ENCODE results near the gene COL23A1. TPM values are rescaled to one million over a fixed set of nuclear protein-coding genes. Genes with fewer than 3 reads are reported as not detected.
"Not testable (repeated sequence)": the region's sequence is repeated elsewhere in the genome, so short reads cannot be mapped to it uniquely, and the experiment has no call there.

Gene COL23A1
- total RNA-seq, 4 donors from 2014 or later: 2.5 to 3.4 (median 3.0) TPM

DNA sequence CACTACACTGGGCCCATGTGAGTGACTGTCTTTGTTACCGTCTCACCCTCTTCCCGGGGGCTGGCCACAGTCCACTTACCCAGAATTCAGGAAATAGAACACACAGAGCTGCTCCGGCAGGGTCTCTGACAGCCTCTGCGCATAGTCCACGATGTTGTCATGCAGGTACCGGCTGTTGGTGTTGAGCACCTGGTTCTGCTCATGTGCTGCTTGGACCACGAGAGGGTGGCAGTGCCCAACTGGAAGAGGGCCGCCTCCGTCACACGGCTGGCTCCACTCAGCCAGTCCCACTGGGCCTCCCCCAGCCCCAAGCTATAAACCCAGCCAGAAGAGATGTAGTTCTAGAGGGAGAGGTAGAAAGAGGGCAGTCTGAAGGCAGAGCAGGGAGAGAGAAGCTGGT lies 360.3 kb downstream of the COL23A1 start:
- no peak for TF ChIP-seq CTCF (IDR thresholded peaks at IDR 0.05)
- TF ChIP-seq POLR2A (IDR thresholded peaks at IDR 0.05): no peak
- H3K4me3 ChIP-seq (ENCODE audit: low read depth, poor library complexity, severe bottlenecking): no peak overlapping the region
- no peak for DNase-seq (ENCODE audit: low spot score in 2 of 2)
- WGBS, 2 donors: 93 to 97% methylated on average over 10 of the region's 10 CpGs
- intact Hi-C loops (cut with DNase I; ENCODE audit: low total_unique reads): no loop called here

- intact Hi-C loops (cut with DNase I; ENCODE audit: low total_unique reads); DNase-seq (ENCODE audit: low spot score in 2 of 2); H3K4me3 ChIP-seq (ENCODE audit: low read depth, poor library complexity, severe bottlenecking): not testable (repeated sequence)
- 97 to 98% methylated on average over 13 of the region's 13 CpGs for WGBS, 2 donors
Measured at GRCh38 chr5:178229111-178229510, 361.1 kb downstream of the COL23A1 start.

GRCh38 chr5:178228609-178229008 lies 361.6 kb downstream of the COL23A1 start:
- no peak for DNase-seq (ENCODE audit: low spot score in 2 of 2)
- TF ChIP-seq POLR2A (IDR thresholded peaks at IDR 0.05) (no peak), CTCF (IDR thresholded peaks at IDR 0.05) (no peak)
- 95% methylated on average over 11 of the region's 11 CpGs for WGBS, 2 donors
- no peak overlapping the region for H3K4me3 ChIP-seq (ENCODE audit: low read depth, poor library complexity, severe bottlenecking)
- intact Hi-C loops (cut with DNase I; ENCODE audit: low total_unique reads): no loop called here

- whole genome bisulfite sequencing, 2 donors: 78 to 82% methylated on average over 3 of the region's 3 CpGs
- no peak overlapping the region for H3K4me3 ChIP-seq (ENCODE audit: low read depth, poor library complexity, severe bottlenecking)
- no peak for DNase-seq (ENCODE audit: low spot score in 2 of 2)
- intact Hi-C loops (cut with DNase I; ENCODE audit: low total_unique reads): no loop called here
- no peak for TF ChIP-seq CTCF (IDR thresholded peaks at IDR 0.05)
- TF ChIP-seq POLR2A (IDR thresholded peaks at IDR 0.05): no peak
Measured at GRCh38 chr5:178227929-178228328, 362.3 kb downstream of the COL23A1 start.

- intact Hi-C loops (cut with DNase I; ENCODE audit: low total_unique reads): no loop called here
- WGBS, 2 donors: 86 to 100% methylated on average over 4 of the region's 4 CpGs
- no peak for TF ChIP-seq POLR2A (IDR thresholded peaks at IDR 0.05)
- no peak for TF ChIP-seq CTCF (IDR thresholded peaks at IDR 0.05)
- H3K4me3 ChIP-seq (ENCODE audit: low read depth, poor library complexity, severe bottlenecking): no peak overlapping the region
- DNase-seq (ENCODE audit: low spot score in 2 of 2): no peak
Measured at GRCh38 chr5:178227138-178227659, 363.0 kb downstream of the COL23A1 start.

- DNase-seq (ENCODE audit: low spot score in 2 of 2): no peak
- TF ChIP-seq CTCF (IDR thresholded peaks at IDR 0.05): no peak
- TF ChIP-seq POLR2A (IDR thresholded peaks at IDR 0.05): no peak
- WGBS, 2 donors: 91 to 94% methylated on average over 6 of the region's 6 CpGs
- intact Hi-C loops (cut with DNase I; ENCODE audit: low total_unique reads): no loop called here
- H3K4me3 ChIP-seq (ENCODE audit: low read depth, poor library complexity, severe bottlenecking): no peak overlapping the region
Measured at GRCh38 chr5:178225174-178225573, 365.0 kb downstream of the COL23A1 start.

Data from lower leg skin (tissue), 4 donors.